SK-N-SH (cell line): Measurements from ENCODE around the gene TCFL5. TPM values are rescaled to one million over a fixed set of nuclear protein-coding genes. Genes with fewer than 3 reads are reported as not detected.

ENCODE experiments used
- CTCF ChIA-PET: fragments of 300-600, 350-600 bp; formaldehyde crosslinking; extraction: SDS; loops from one replicate; lab custom pipeline; 2021; lab: Yijun Ruan, JAX
- POLR2A ChIA-PET: fragments of 350-600 bp; sonication (Branson Sonifier 250); formaldehyde crosslinking; extraction: SDS; loops from one replicate; lab custom pipeline; 2020; ENCODE audit warnings: antibody characterized with exemption, inconsistent platforms; lab: Yijun Ruan, JAX
- DNase-seq: peaks from one replicate; pipeline ENCODE4 v3.0.0; 2012
- H2AFZ ChIP-seq: fragments of 200-600 bp; sonication (generic); 2 replicates; pipeline ENCODE4 v1.8.1; 2016; ENCODE audit warnings: antibody characterized with exemption, mild to moderate bottlenecking, low read depth
- H3F3A ChIP-seq: fragments of 200-600 bp; sonication (generic); replicated peaks from 2 replicates; pipeline ENCODE3; 2016; ENCODE audit warnings: antibody characterized with exemption, mild to moderate bottlenecking; ENCODE audit not compliant: insufficient read depth
- H3K27ac ChIP-seq, 2 experiments: fragments of 200-500 bp in 1 of 2; fragments of 200-600 bp in 1 of 2; sonication (Bioruptor generic) in 1 of 2; sonication (generic), shearing (Covaris generic) in 1 of 2; 2 replicates each; pipeline versions ENCODE4 v1.5.1 to v1.6.1; 2014 to 2016; ENCODE audit warnings: low read depth in 2 of 2, inconsistent platforms in 1 of 2, low read length in 1 of 2, mild to moderate bottlenecking in 1 of 2, mixed read lengths in 1 of 2
- H3K27me3 ChIP-seq: fragments of 200-600 bp; sonication (generic), shearing (Covaris generic); 2 replicates; pipeline ENCODE4 v1.6.1; 2016; ENCODE audit warnings: mixed run types; ENCODE audit not compliant: insufficient read depth
- H3K36me3 ChIP-seq, 2 experiments: fragments of 200-500 bp in 1 of 2; fragments of 200-600 bp in 1 of 2; sonication (Bioruptor generic) in 1 of 2; sonication (generic) in 1 of 2; replicated peaks in 1 of 2; 2 replicates each; pipeline versions ENCODE3 to v1.5.1; 2014 to 2016; ENCODE audit warnings: low read length in 1 of 2, mild to moderate bottlenecking in 1 of 2; ENCODE audit not compliant: insufficient read depth in 2 of 2, control insufficient read depth in 1 of 2
- H3K4me1 ChIP-seq, 2 experiments: fragments of 200-500 bp in 1 of 2; fragments of 200-600 bp in 1 of 2; sonication (Bioruptor generic) in 1 of 2; sonication (generic), shearing (Covaris generic) in 1 of 2; 2 replicates each; pipeline versions ENCODE4 v1.5.1 to v1.6.1; 2014 to 2016; ENCODE audit warnings: low read depth in 1 of 2, low read length in 1 of 2, mixed run types in 1 of 2; ENCODE audit not compliant: insufficient read depth in 2 of 2, control insufficient read depth in 1 of 2
- H3K4me2 ChIP-seq: fragments of 200-600 bp; sonication (generic), shearing (Covaris generic); 2 replicates; pipeline ENCODE4 v1.6.1; 2017; ENCODE audit warnings: mixed run types
- H3K4me3 ChIP-seq, 2 experiments: fragments of 200-500 bp in 1 of 2; fragments of 200-600 bp in 1 of 2; sonication (Bioruptor generic) in 1 of 2; sonication (generic), shearing (Covaris generic) in 1 of 2; 2 replicates each; pipeline versions ENCODE4 v1.5.1 to v1.8.1; 2014 to 2016; ENCODE audit warnings: low read depth in 2 of 2, inconsistent platforms in 1 of 2, low read length in 1 of 2, mild to moderate bottlenecking in 1 of 2, mixed read lengths in 1 of 2, moderate library complexity in 1 of 2
- H3K79me2 ChIP-seq: fragments of 200-600 bp; sonication (generic); 2 replicates; pipeline ENCODE4 v1.8.1; 2017; ENCODE audit warnings: mild to moderate bottlenecking; ENCODE audit not compliant: insufficient read depth
- H3K9ac ChIP-seq: fragments of 200-600 bp; sonication (generic); 2 replicates; pipeline ENCODE4 v1.6.1; 2017; ENCODE audit warnings: mixed run types
- H3K9me2 ChIP-seq: fragments of 200-600 bp; sonication (generic); 2 replicates; pipeline ENCODE4 v1.6.1; 2017; ENCODE audit warnings: mixed run types
- H3K9me3 ChIP-seq: fragments of 200-600 bp; sonication (generic); 2 replicates; pipeline ENCODE4 v1.6.1; 2017; ENCODE audit warnings: mixed run types, mild to moderate bottlenecking, moderate library complexity
- H4K20me1 ChIP-seq: fragments of 200-600 bp; sonication (generic); 2 replicates; pipeline ENCODE4 v1.6.1; 2017; ENCODE audit warnings: mild to moderate bottlenecking, mixed run types; ENCODE audit not compliant: insufficient read depth
- FOXM1 ChIP-seq: IDR thresholded peaks from 2 replicates; pipeline ENCODE4 v1.4.0; 2012; ENCODE audit warnings: low read depth, mild to moderate bottlenecking
- GABPA ChIP-seq: IDR thresholded peaks from 2 replicates; pipeline ENCODE4 v1.4.0; 2012; ENCODE audit warnings: low read depth, mild to moderate bottlenecking
- RFX5 ChIP-seq: IDR thresholded peaks from 2 replicates; pipeline ENCODE4 v1.6.1; 2012; ENCODE audit warnings: mild to moderate bottlenecking, improper control_type of control experiment, low read length
- TEAD4 ChIP-seq: IDR thresholded peaks from 2 replicates; pipeline ENCODE4 v1.4.0; 2012; ENCODE audit warnings: mild to moderate bottlenecking, borderline replicate concordance; ENCODE audit not compliant: insufficient read depth
- WGBS: methylation state at CpG from one replicate; pipeline ENCODE4 v1.1.6; 2017; ENCODE audit warnings: low lambda C conversion rate; 5-methylcytosine and 5-hydroxymethylcytosine counted together
- polyA plus RNA-seq, 3 experiments: library from polyadenylated mRNA; depleted of rRNA; stranded (reverse); fragments of >200 nt; gene quantifications; 2 replicates each; pipeline ENCODE4 v1.2.3, GENCODE V29; 2012

The TCFL5 gene
- polyA plus RNA-seq, 1 of the 3 experiments (the other 2 are of a cell fraction) = 10.1 TPM

- POLR2A ChIA-PET = no interaction called here
- WGBS = 85% methylated on average over 4 of the region's 9 CpGs
Observed at GRCh38 chr20:62828051-62828450, 33.6 kb downstream of the TCFL5 start.

DNA sequence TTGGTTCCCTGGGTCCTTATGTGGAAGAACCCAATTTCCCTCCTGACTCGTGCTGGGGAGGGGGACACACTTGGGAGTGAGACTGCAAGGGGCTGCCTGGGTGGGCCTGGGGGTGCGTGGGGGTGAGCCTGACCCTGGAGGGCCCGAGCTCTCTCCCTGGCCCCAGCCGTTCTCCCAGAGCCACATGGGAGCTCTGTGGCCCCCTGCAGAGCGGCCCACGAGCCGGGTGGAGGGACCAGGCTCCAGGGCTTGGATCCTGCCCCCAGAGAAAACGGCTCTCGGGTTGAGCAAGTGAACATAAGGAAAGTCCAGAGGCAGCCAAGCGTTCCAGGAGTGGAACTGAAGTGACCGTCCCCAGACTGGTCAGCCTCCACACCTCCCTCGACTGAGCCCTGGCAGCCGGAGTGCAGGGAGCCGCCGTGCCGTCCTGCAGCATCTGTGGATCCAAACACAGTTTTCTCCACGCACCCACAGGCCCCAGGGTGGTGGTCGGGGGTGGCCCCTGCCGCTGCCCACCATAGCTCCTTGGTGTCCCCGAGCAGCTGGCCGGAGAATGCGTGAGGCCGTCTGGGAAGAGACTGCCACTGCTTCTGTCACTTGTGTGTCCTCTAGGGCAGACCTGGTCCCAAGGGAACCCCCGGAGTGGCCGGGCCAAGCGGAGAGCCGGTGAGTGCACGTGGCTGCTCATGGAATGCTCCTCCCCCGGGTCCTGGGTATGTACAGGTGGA, 34.1 kb downstream of the TCFL5 start:
- no peak overlapping the region for H2AFZ ChIP-seq
- no peaks in the 10 kb centered on the region for H4K20me1 ChIP-seq
- TF ChIP-seq FOXM1 = no peak
- H3K4me3 ChIP-seq = no peak overlapping the region
- no peaks in the 10 kb centered on the region for H3K36me3 ChIP-seq
- POLR2A ChIA-PET = interaction anchor here (0.5 kb wide), 1 partner anchor 220 kb away, joined by 4 read pairs; no protein-coding TSS in a partner anchor
- no peak overlapping the region for H3K9ac ChIP-seq
- no peak for DNase-seq
- no peak overlapping the region for H3K4me2 ChIP-seq
- H3F3A ChIP-seq = peaks cover 8% of the 10 kb centered on the region
- no peak overlapping the region for H3K27ac ChIP-seq
- H3K9me2 ChIP-seq = no peaks in the 10 kb centered on the region
- H3K9me3 ChIP-seq = no peaks in the 10 kb centered on the region
- H3K4me1 ChIP-seq = peaks cover 5 to 38% of the 10 kb centered on the region in 2 experiments; a peak in 2 of 4 replicates
- CTCF ChIA-PET = no interaction called here
- no peaks in the 10 kb centered on the region for H3K27me3 ChIP-seq
- WGBS = 83% methylated on average over 16 of the region's 29 CpGs
- H3K79me2 ChIP-seq = no peaks in the 10 kb centered on the region

More at GRCh38 chr20:62828051-62828450, 33.6 kb downstream of the TCFL5 start:
- no peak for DNase-seq
- no peaks in the 10 kb centered on the region for H3K79me2 ChIP-seq
- CTCF ChIA-PET = no interaction called here
- H3F3A ChIP-seq = peaks cover 4% of the 10 kb centered on the region
- H3K4me2 ChIP-seq = no peak overlapping the region
- no peak overlapping the region for H3K4me3 ChIP-seq
- no peak for TF ChIP-seq RFX5
- no peak overlapping the region for H3K27ac ChIP-seq
- no peak overlapping the region for H2AFZ ChIP-seq
- H3K9me3 ChIP-seq = no peaks in the 10 kb centered on the region
- peaks cover 5 to 41% of the 10 kb centered on the region in 2 experiments; a peak in 2 of 4 replicates for H3K4me1 ChIP-seq
- no peaks in the 10 kb centered on the region for H3K36me3 ChIP-seq
- H3K9me2 ChIP-seq = no peaks in the 10 kb centered on the region
- H3K27me3 ChIP-seq = no peaks in the 10 kb centered on the region
- no peak overlapping the region for H3K9ac ChIP-seq
- H4K20me1 ChIP-seq = no peaks in the 10 kb centered on the region

DNA sequence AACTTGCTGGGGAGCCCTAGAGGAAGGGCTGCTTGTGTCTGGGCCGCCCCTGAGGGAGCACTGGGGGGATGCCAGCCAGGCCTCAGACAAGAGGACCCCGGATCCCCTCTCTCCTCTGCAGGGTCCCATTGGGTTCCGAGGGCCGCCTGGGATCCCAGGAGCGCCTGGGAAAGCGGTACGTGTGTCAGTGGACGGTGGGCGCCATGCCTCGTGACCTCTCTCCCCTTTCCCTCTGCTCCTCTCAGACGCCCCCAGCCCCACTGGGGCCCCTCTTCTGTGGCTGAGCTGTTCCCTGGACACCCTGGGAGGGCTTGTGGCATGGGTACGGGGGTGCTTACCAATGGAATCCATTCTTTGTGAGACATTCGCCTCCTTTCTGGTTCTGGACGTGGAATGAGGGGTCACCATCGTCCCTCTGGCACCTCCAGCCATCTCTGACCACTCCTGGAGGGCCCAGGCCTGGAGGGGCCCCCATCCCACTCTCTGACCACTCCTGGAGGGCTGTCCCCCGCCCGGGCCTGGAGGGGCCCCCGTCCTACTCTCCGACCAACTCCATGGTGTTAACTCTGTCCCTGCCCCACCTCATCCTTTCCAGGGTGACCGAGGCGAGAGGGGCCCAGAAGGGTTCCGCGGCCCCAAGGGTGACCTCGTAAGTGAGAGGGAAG, 34.8 kb downstream of the TCFL5 start:
- Histone ChIP-seq H3F3A (peaks cover 8% of the 10 kb centered on the region), H3K79me2 (no peaks in the 10 kb centered on the region), H2AFZ (no peak overlapping the region)
- TF ChIP-seq GABPA = no peak
- TF ChIP-seq TEAD4 = no peak
- TF ChIP-seq, all 33 proteins: peak for 0
- Histone ChIP-seq H3K36me3 (no peaks in the 10 kb centered on the region), H3K9ac (no peak overlapping the region), H3K9me3 (no peaks in the 10 kb centered on the region), H3K4me3 (no peak overlapping the region), H4K20me1 (no peaks in the 10 kb centered on the region), H3K4me2 (no peak overlapping the region), H3K27me3 (no peaks in the 10 kb centered on the region), H3K4me1 (peaks cover 5 to 38% of the 10 kb centered on the region in 2 experiments; a peak in 2 of 4 replicates), H3K27ac (no peak overlapping the region), H3K9me2 (no peaks in the 10 kb centered on the region)
- ChIA-PET CTCF (no interaction called here), POLR2A (no interaction called here)
- DNase-seq = no peak
- WGBS = 81% methylated on average over 20 of the region's 24 CpGs
